ENCODE results near the gene ITGA1.

The ITGA1 gene

GRCh38 chr5:52801329-52801728 lies 13.6 kb downstream of the ITGA1 start:
- TF ChIP-seq ZNF274 (IDR thresholded peaks at IDR 0.05; ENCODE audit: low read depth, low read length), result no peak
- H3K4me3 ChIP-seq (ENCODE audit: low read length), result peak overlapping the region; percentile 83

- no peak for TF ChIP-seq ZNF274 (IDR thresholded peaks at IDR 0.05; ENCODE audit: low read depth, low read length)
- H3K4me3 ChIP-seq (ENCODE audit: low read length), result peak overlapping the region; percentile 83; the same call in 1 of the 2 replicates
Measured at GRCh38 chr5:52802272-52802973, 14.7 kb downstream of the ITGA1 start.

GRCh38 chr5:52802974-52803336 lies 15.2 kb downstream of the ITGA1 start:
- H3K4me3 ChIP-seq (ENCODE audit: low read length), result peak overlapping the region; percentile 83; the same call in 1 of the 2 replicates
- no peak for TF ChIP-seq ZNF274 (IDR thresholded peaks at IDR 0.05; ENCODE audit: low read depth, low read length)

GRCh38 chr5:52804387-52804791 lies 16.7 kb downstream of the ITGA1 start:
- no peak for TF ChIP-seq ZNF274 (IDR thresholded peaks at IDR 0.05; ENCODE audit: low read depth, low read length)
- H3K4me3 ChIP-seq (ENCODE audit: low read length), result no peak overlapping the region

GRCh38 chr5:52804981-52805380 lies 17.3 kb downstream of the ITGA1 start:
- TF ChIP-seq ZNF274 (IDR thresholded peaks at IDR 0.05; ENCODE audit: low read depth, low read length), result no peak
- no peak overlapping the region for H3K4me3 ChIP-seq (ENCODE audit: low read length)

- H3K4me3 ChIP-seq (ENCODE audit: low read length), result no peak overlapping the region
- TF ChIP-seq ZNF274 (IDR thresholded peaks at IDR 0.05; ENCODE audit: low read depth, low read length), result no peak
Measured at GRCh38 chr5:52805615-52806014, 17.9 kb downstream of the ITGA1 start.

- H3K4me3 ChIP-seq (ENCODE audit: low read length), result no peak overlapping the region
- no peak for TF ChIP-seq ZNF274 (IDR thresholded peaks at IDR 0.05; ENCODE audit: low read depth, low read length)
Measured at GRCh38 chr5:52807037-52807436, 19.3 kb downstream of the ITGA1 start.

GRCh38 chr5:52807723-52808122 lies 20.0 kb downstream of the ITGA1 start:
- H3K4me3 ChIP-seq (ENCODE audit: low read length), result no peak overlapping the region
- TF ChIP-seq ZNF274 (IDR thresholded peaks at IDR 0.05; ENCODE audit: low read depth, low read length), result no peak

GRCh38 chr5:52808316-52808901 lies 20.7 kb downstream of the ITGA1 start:
- H3K4me3 ChIP-seq (ENCODE audit: low read length), result no peak overlapping the region
- TF ChIP-seq ZNF274 (IDR thresholded peaks at IDR 0.05; ENCODE audit: low read depth, low read length), result no peak

GRCh38 chr5:52809884-52810283 lies 22.2 kb downstream of the ITGA1 start:
- no peak overlapping the region for H3K4me3 ChIP-seq (ENCODE audit: low read length)
- no peak for TF ChIP-seq ZNF274 (IDR thresholded peaks at IDR 0.05; ENCODE audit: low read depth, low read length)

GRCh38 chr5:52810426-52810825 lies 22.7 kb downstream of the ITGA1 start:
- TF ChIP-seq ZNF274 (IDR thresholded peaks at IDR 0.05; ENCODE audit: low read depth, low read length), result no peak
- no peak overlapping the region for H3K4me3 ChIP-seq (ENCODE audit: low read length)

GRCh38 chr5:52811067-52811749 lies 23.5 kb downstream of the ITGA1 start:
- H3K4me3 ChIP-seq (ENCODE audit: low read length), result no peak overlapping the region
- TF ChIP-seq ZNF274 (IDR thresholded peaks at IDR 0.05; ENCODE audit: low read depth, low read length), result no peak

- H3K4me3 ChIP-seq (ENCODE audit: low read length), result no peak overlapping the region
- no peak for TF ChIP-seq ZNF274 (IDR thresholded peaks at IDR 0.05; ENCODE audit: low read depth, low read length)
Measured at GRCh38 chr5:52814352-52815148, 26.8 kb downstream of the ITGA1 start.

- H3K4me3 ChIP-seq (ENCODE audit: low read length), result no peak overlapping the region
- TF ChIP-seq ZNF274 (IDR thresholded peaks at IDR 0.05; ENCODE audit: low read depth, low read length), result no peak
Measured at GRCh38 chr5:52817818-52818217, 30.1 kb downstream of the ITGA1 start.
